KBM-7 (cell line): ENCODE measurements around the gene KCNT2.

Experiments used
- DNase-seq: peaks from one replicate; pipeline ENCODE4 v3.0.0-alpha.2; 2015
- in situ Hi-C: fragments of 300-500 bp; cut with MboI; formaldehyde crosslinking; loops from 2 replicates; pipeline ENCODE4 v1.14.3; 2020; ENCODE audit warnings: low sequenced_read_pairs, low pct_unique_long_range_greater_than_20kb, mixed read lengths

Gene KCNT2

GRCh38 chr1:196598942-196599748, 9.1 kb downstream of the KCNT2 start:
- no peak for DNase-seq
- in situ Hi-C loops, result no loop called here

- DNase-seq, result no peak
- in situ Hi-C loops, result no loop called here
Measured at GRCh38 chr1:196594700-196595099, 13.5 kb downstream of the KCNT2 start.

- DNase-seq, result no peak
- in situ Hi-C loops, result no loop called here
Measured at GRCh38 chr1:196593955-196594354, 14.3 kb downstream of the KCNT2 start.

- no peak for DNase-seq
- in situ Hi-C loops, result no loop called here
Measured at GRCh38 chr1:196590959-196591358, 17.3 kb downstream of the KCNT2 start.

- no peak for DNase-seq
- in situ Hi-C loops, result no loop called here
Measured at GRCh38 chr1:196590012-196590708, 18.1 kb downstream of the KCNT2 start.

- no peak for DNase-seq
- in situ Hi-C loops, result no loop called here
Measured at GRCh38 chr1:196584696-196585095, 23.5 kb downstream of the KCNT2 start.

- no peak for DNase-seq
- in situ Hi-C loops, result no loop called here
Measured at GRCh38 chr1:196577386-196577785, 30.9 kb downstream of the KCNT2 start.

- in situ Hi-C loops, result no loop called here
- no peak for DNase-seq
Measured at GRCh38 chr1:196573226-196573625, 35.0 kb downstream of the KCNT2 start.

GRCh38 chr1:196567238-196567637, 41.0 kb downstream of the KCNT2 start:
- in situ Hi-C loops, result no loop called here
- no peak for DNase-seq

- in situ Hi-C loops, result no loop called here
- DNase-seq, result no peak
Measured at GRCh38 chr1:196563768-196564167, 44.5 kb downstream of the KCNT2 start.

- in situ Hi-C loops, result no loop called here
- no peak for DNase-seq
Measured at GRCh38 chr1:196559314-196559713, 48.9 kb downstream of the KCNT2 start.

GRCh38 chr1:196558411-196558810, 49.8 kb downstream of the KCNT2 start:
- no peak for DNase-seq
- in situ Hi-C loops, result no loop called here

- DNase-seq, result no peak
- in situ Hi-C loops, result no loop called here
Measured at GRCh38 chr1:196557797-196558196, 50.4 kb downstream of the KCNT2 start.

- in situ Hi-C loops, result no loop called here
- no peak for DNase-seq
Measured at GRCh38 chr1:196550731-196551130, 57.5 kb downstream of the KCNT2 start.

- no peak for DNase-seq
- in situ Hi-C loops, result no loop called here
Measured at GRCh38 chr1:196546272-196547111, 61.7 kb downstream of the KCNT2 start.

GRCh38 chr1:196545222-196545621, 63.0 kb downstream of the KCNT2 start:
- in situ Hi-C loops, result no loop called here
- no peak for DNase-seq

GRCh38 chr1:196544617-196545016, 63.6 kb downstream of the KCNT2 start:
- in situ Hi-C loops, result no loop called here
- no peak for DNase-seq

GRCh38 chr1:196543833-196544232, 64.4 kb downstream of the KCNT2 start:
- in situ Hi-C loops, result no loop called here
- DNase-seq, result no peak

- DNase-seq, result peak; percentile 36
- in situ Hi-C loops, result no loop called here
Measured at GRCh38 chr1:196538473-196538872, 69.8 kb downstream of the KCNT2 start.

GRCh38 chr1:196535727-196536126, 72.5 kb downstream of the KCNT2 start:
- in situ Hi-C loops, result no loop called here
- DNase-seq, result peak; percentile 44
